ENCODE data around the gene GLCE.
"Not testable (repeated sequence)": the region's sequence is repeated elsewhere in the genome, so short reads cannot be mapped to it uniquely, and the experiment has no call there.

The GLCE gene

GRCh38 chr15:69302087-69302486, 141.7 kb downstream of the GLCE start:
- DNase-seq, result not testable (repeated sequence)

GRCh38 chr15:69302929-69303328, 142.5 kb downstream of the GLCE start:
- DNase-seq, result no peak

GRCh38 chr15:69303337-69304181, 143.1 kb downstream of the GLCE start:
- DNase-seq, result no peak

DNA sequence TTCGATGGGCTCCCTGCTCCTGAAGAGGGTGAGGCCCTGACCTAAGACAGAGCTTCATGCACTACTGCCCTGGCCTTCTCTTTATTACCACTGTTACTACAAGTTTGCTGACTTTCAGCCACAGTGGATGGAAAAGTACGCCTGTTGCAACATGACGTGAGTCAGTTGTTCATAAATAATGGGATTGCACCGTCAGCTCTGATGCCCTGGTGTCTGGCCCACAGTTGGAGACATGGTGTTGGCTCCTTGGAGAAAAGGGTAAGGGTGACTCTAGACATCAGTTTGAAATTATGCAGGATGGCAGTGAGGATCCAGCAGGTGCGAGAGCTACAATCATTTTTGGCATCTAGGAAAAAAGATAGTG, 143.7 kb downstream of the GLCE start:
- DNase-seq, result no peak

GRCh38 chr15:69305204-69305931, 144.9 kb downstream of the GLCE start:
- DNase-seq, result no peak

- DNase-seq, result no peak
These were observed 145.6 kb downstream of the GLCE start for GRCh38 chr15:69305933-69306568.

DNA sequence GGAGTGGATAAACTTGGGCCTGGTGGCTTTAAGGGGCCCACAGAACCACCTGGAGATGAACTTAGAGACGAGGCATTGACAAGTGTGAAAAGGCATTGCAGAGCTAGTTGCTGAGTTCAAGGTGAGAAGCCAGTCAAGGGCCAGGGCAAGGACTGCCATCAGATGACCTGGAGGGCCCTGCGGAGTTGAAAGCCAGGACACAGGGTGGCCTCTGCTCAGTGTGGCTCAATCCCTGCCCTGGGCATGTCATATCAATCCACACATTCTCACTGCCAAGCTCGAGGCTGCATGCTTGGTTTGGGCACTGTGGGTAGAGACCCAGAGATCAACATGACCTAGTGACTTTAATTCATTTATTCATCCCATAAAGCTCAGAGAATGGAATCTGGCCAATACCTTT, 147.5 kb downstream of the GLCE start:
- no peak for DNase-seq

DNA sequence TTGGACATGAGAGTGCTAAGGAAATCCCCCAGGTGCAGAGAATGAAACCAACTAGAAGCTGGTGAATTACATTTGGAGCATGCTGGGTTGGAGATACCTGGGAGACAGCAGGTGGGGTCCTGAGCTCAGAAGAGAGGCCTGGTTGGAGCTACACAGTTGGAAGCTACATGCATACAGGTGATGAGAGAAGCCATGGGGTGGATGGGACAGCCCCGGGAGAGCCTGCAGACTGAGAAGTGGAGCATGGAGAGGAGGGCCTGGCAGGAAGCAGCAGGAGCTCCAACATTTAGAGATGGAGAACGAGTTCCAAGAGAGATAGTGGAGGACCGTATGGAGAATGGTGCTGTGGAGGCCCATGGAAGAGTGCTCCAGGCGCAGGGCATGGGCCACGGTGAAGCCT, 148.5 kb downstream of the GLCE start:
- no peak for DNase-seq

DNA sequence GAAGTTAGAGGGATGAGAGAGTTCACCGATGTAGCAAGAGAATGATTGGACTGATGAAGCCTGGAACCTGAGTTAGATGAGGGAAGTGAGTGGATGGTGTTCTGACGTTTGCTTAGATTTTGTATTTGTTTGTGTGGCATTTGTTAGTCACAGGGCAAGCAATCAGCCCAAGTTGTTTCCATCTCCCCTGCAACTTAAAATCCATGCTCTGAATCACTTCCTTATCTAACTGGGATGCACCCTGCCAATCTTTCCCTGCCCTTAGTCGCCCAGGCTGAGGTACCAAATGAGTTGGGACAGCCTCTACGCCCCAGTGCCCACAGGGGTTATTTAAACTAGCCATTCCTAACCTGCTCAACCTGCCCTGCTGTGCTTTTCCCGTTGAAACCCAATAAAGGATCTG, 150.9 kb downstream of the GLCE start:
- no peak for DNase-seq

DNA sequence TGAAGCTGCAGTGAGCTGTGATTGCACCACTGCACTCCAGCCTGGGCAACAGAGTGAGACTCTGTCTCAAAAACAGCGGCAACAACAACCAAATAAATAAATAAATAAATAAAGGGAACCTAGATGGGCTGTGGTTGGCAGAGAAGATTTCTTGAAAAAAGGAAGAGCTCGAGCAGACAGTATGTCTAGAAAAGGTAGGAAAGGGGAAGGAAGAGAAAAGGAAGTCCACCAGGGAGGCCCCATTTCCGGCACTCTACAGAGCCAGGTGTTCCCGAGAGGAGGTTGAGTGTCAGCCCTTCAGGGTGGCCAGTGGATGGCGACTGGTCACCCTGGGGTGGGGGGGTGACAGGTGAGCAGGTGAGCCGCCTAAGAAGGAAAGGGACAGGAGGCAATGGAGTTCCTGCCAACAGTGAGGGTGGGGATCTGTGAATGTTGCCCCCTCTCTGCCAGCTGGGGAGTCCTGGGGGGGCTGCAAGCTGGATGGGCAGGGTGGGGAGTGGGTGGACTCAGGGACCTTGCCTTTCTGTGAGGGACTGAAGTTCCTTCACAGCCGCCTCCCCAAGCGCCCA, 153.1 kb downstream of the GLCE start:
- DNase-seq, result no peak

DNA sequence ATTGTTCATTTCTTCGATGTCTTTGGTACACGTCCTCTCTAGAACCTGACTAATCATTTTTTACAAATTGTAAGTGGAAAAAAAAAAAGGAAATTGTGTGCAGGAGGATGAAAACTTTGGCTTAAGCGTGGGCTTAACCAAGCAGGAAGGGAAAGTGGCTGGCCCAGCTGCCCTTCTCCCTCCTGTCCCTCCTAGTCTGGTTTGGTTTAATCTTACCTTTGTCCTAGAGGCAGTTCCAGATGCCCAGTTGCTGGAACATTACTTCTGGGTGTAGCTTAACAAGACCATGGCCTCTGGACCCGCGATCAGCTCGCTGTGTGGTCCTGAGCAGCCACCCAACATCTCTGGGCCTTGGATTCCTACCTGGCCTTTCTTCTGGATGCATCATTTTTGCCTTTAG, 153.7 kb downstream of the GLCE start:
- DNase-seq, result no peak

DNA sequence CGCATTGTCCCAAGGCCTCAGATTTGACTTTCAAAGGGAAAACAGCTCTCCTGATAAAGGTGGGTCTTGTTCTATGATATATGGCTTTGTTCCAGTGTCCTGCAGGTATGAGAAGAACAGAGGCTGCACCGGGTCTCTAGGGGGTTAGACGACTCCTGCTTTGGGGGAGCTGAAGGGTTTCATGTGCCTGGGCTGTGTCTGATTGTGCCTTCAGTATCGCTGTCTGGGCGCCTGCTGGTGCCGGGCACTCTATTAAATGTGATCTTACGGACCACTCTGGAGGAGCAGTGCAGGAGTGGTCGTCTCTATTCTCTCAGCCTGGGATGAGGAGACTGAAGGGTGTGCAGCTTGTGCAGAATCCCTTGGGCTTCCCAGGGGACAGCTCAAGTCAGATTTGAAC, 154.3 kb downstream of the GLCE start:
- no peak for DNase-seq

DNA sequence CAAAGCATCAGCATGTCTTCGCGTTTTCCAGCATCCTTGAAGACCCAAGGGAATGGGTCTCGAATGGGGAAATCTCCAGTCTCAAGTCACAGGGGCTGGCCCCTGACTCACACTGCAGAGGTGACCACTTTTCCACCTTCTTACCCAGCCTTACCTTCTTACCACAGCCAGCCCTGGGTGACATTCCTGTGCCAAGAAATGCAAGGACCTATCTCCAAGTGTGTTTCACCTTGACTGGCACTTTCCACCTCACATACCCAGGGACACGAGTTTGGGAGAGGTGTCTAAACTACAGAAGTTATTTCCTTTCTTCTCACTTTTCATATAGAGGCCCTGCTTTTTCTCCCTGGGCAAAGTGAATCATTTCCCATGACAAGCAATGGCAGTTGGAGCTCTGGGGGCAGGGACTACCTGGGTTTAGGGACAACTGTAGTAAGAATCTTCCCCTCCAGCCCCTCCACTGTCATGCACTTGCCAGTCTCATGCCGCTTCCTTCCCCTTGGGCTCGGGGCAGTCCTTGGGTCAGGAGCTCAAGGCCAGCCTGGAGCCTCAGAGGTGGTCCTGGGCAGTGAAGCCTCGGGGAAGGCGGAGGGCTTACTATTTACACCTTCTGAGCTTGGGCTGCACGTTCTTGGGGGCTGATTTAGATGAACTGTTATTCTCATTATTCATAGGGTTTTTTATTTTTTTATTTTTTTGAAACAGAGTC, 155.1 kb downstream of the GLCE start:
- DNase-seq, result no peak

GRCh38 chr15:69316291-69316690, 155.9 kb downstream of the GLCE start:
- DNase-seq, result no peak

- DNase-seq, result no peak
These were observed 157.0 kb downstream of the GLCE start for GRCh38 chr15:69317392-69317841.

DNA sequence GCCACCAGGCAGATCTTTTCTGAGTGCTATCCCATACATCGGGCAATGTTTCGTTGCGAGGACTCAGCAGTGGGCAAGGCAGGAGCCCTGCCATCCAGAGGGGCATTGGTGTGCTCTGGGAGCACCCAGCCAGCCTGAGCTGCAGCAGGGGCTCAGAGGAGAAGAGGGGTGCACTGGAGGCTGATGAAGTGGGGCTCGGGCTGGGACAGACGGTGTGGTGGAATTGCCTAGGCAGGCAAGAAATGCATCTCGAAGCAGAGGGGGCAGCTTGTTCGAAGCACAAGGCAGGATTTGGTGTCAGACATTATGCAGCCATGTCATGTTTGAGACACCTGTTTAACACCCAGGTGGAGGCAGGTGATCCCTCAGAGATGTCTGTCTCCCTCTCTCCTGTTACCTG, 157.6 kb downstream of the GLCE start:
- no peak for DNase-seq

DNA sequence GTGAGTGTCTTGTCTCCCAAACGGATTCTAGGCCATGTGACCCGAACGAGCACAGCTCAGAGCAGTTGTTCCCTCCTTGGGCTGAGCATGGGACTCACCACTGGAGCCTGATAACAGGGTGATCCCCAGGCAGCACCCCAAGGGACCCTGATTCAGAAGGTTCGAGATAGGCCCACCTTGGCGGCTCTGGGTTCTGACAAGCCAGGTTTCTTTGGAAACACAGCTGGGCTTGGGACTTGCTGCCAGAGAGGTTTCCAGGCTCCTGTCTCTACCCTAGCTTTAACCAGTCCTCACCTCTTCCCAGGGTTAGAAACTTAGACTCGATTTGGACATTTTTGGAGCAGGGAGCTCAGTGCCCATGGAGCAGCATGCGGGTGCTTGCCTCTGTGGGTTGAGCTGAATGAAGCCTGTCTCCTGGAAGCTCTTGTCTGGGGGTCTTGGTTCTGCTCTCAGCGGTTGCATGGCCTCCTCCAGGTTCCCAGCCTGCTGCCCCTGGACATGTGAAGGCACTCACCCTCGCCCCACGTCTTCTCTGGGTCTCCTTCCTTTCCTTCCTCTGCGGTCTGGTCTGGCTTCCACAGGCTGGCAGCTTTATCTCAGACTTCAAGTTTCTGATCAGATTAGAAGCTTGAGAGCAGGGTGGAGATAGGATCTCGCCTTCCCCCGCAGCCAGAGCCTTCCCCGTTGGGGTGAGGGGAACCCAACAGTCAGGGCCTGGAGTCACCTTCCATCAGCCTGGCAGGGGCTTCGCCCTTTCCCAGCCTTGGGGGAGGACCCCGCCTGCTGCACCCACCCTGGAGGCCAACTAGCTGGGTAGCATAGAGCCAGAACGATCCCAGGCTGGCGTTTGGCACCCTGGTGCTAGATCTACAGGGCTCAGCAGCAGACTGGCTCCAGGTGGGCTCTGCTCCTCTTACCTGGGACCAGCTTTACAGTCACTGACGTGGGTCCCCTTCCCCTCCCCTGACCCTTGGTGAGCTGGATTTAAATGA, 159.2 kb downstream of the GLCE start:
- DNase-seq, result no peak

- no peak for DNase-seq
These were observed 160.6 kb downstream of the GLCE start for GRCh38 chr15:69320977-69321554.
